Measurements from ENCODE around the gene EFCC1. TPM values are rescaled to one million over a fixed set of nuclear protein-coding genes. Genes with fewer than 3 reads are reported as not detected.

EFCC1 gene
- total RNA-seq, 2 experiments from 2014 or later, result not detected

GRCh38 chr3:129061023-129061887 is 60.2 kb downstream of the EFCC1 start:
- POLR2A ChIA-PET, result interaction anchor here (0.9 kb wide), 1 partner anchor 17 kb away, joined by 4 read pairs; no protein-coding TSS in a partner anchor
- CTCF ChIA-PET (ENCODE audit: unreplicated experiment), result no interaction called here

DNA sequence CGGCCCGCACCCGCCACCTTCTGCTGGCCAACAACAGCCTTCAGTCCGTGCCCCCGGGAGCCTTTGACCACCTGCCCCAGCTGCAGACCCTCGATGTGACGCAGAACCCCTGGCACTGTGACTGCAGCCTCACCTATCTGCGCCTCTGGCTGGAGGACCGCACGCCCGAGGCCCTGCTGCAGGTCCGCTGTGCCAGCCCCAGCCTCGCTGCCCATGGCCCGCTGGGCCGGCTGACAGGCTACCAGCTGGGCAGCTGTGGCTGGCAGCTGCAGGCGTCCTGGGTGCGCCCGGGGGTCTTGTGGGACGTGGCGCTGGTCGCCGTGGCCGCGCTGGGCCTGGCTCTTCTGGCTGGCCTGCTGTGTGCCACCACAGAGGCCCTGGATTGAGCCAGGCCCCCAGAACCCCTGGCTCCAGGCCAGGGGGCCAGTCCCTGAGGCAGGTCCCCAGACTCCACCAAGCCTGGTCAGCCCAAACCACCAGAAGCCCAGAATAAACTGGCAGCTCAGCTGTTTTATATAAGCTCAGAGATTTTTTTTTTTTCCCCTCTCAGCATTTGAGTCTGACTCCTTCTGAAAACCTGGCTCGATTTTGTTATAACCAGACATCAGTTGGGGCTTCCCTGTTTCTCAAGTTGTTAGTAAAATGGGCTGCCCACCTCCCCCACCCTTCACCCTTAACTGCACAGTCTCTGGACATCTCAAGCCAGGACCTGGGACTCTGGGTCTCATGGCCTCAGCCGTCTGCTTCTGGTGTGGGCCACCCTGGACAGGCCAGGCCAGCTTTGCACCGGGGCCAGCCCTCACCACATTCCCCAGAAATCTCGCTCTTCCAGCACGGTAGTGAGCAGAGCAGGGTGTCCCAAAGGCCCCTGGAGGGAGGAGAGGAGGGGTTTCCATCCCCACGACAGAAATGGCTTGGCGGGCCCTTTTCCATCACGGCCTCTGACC is 61.1 kb downstream of the EFCC1 start:
- CTCF ChIA-PET (ENCODE audit: unreplicated experiment), result no interaction called here
- Histone ChIP-seq H3K36me3 (ENCODE audit: insufficient read depth, low read length) (no peaks in the 10 kb centered on the region), H3K4me3 (ENCODE audit: low read depth, low read length, poor library complexity, severe bottlenecking) (no peak overlapping the region), H3K9me2 (ENCODE audit: insufficient read depth, low read length) (no peaks in the 10 kb centered on the region), H4K20me1 (ENCODE audit: insufficient read depth, low read length) (no peaks in the 10 kb centered on the region), H3K79me2 (ENCODE audit: insufficient read depth, low read depth, low read length) (no peaks in the 10 kb centered on the region), H2AFZ (ENCODE audit: low read length) (no peak overlapping the region), H3K9me3 (ENCODE audit: low read length) (no peaks in the 10 kb centered on the region), H3K4me1 (ENCODE audit: insufficient read depth, low read length, poor library complexity, severe bottlenecking) (peaks cover 15% of the 10 kb centered on the region), H3K27ac (ENCODE audit: low read depth, low read length, poor library complexity, severe bottlenecking) (no peak overlapping the region), H3K4me2 (ENCODE audit: low read length) (no peak overlapping the region)
- no peak for DNase-seq (ENCODE audit: low spot score)
- intact Hi-C loops (cut with micrococcal nuclease; ENCODE audit: unreplicated experiment), result no loop called here
- TF ChIP-seq EZH2phosphoT487 (IDR thresholded peaks at IDR 0.05; ENCODE audit: borderline replicate concordance, low read depth, low read length), result no peak
- TF ChIP-seq, protein P1, sequence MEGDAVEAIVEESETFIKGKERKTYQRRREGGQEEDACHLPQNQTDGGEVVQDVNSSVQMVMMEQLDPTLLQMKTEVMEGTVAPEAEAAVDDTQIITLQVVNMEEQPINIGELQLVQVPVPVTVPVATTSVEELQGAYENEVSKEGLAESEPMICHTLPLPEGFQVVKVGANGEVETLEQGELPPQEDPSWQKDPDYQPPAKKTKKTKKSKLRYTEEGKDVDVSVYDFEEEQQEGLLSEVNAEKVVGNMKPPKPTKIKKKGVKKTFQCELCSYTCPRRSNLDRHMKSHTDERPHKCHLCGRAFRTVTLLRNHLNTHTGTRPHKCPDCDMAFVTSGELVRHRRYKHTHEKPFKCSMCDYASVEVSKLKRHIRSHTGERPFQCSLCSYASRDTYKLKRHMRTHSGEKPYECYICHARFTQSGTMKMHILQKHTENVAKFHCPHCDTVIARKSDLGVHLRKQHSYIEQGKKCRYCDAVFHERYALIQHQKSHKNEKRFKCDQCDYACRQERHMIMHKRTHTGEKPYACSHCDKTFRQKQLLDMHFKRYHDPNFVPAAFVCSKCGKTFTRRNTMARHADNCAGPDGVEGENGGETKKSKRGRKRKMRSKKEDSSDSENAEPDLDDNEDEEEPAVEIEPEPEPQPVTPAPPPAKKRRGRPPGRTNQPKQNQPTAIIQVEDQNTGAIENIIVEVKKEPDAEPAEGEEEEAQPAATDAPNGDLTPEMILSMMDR (conservative IDR thresholded peaks at IDR 0.05; ENCODE audit: low read length), result no peak
- POLR2A ChIA-PET, result interaction anchor here (0.6 kb wide), 1 partner anchor 10 kb away, joined by 3 read pairs; no protein-coding TSS in a partner anchor
- no TSS peak for BruUV-seq (replicated peaks)

More at GRCh38 chr3:129061023-129061887, 60.2 kb downstream of the EFCC1 start:
- Histone ChIP-seq H3K9me3 (ENCODE audit: low read length) (no peaks in the 10 kb centered on the region), H3K9me2 (ENCODE audit: insufficient read depth, low read length) (no peaks in the 10 kb centered on the region), H3K4me2 (ENCODE audit: low read length) (no peak overlapping the region), H4K20me1 (ENCODE audit: insufficient read depth, low read length) (no peaks in the 10 kb centered on the region), H3K36me3 (ENCODE audit: insufficient read depth, low read length) (no peaks in the 10 kb centered on the region), H3K79me2 (ENCODE audit: insufficient read depth, low read depth, low read length) (no peaks in the 10 kb centered on the region), H3K4me1 (ENCODE audit: insufficient read depth, low read length, poor library complexity, severe bottlenecking) (peaks cover 15% of the 10 kb centered on the region), H3K27ac (ENCODE audit: low read depth, low read length, poor library complexity, severe bottlenecking) (no peak overlapping the region), H2AFZ (ENCODE audit: low read length) (no peak overlapping the region), H3K4me3 (ENCODE audit: low read depth, low read length, poor library complexity, severe bottlenecking) (no peak overlapping the region)
- BruUV-seq (replicated peaks), result no TSS peak
- TF ChIP-seq, protein P1 (conservative IDR thresholded peaks at IDR 0.05; ENCODE audit: low read length), result no peak
- no peak for TF ChIP-seq EZH2phosphoT487 (IDR thresholded peaks at IDR 0.05; ENCODE audit: borderline replicate concordance, low read depth, low read length)
- intact Hi-C loops (cut with micrococcal nuclease; ENCODE audit: unreplicated experiment), result no loop called here
- no peak for DNase-seq (ENCODE audit: low spot score)

Data from OCI-LY7 (cell line).